ENCODE data around the gene GDF11.

The GDF11 gene

DNA sequence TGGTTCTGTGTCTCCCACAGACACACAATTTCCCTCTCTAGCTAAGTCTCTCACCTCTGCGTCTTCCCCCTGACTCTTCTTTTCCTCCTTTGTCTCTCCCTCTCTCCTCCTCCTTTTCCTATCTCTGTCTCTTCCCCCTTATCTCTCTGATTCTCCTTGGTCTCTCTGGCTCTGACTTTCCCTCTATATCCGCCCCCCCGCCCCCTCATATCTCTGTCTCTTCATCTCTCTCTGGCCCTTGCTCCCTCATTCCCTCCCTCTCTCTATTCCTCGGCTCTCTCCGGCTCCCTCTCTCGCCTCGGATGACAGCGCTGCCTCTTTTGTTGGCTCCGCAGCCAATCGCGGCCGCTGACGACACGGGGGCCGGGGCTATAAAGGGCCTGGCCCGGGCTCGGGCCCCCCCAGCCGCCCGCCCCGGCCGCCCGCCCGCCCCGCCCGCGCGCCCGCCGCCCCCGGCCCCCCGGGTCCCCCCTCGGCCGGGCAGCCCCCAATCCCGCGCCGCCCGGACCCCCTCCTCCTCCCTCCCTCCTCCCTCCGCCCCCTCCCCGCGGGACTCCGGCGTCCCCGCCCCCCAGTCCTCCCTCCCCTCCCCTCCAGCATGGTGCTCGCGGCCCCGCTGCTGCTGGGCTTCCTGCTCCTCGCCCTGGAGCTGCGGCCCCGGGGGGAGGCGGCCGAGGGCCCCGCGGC, at the start of gene GDF11:
Gene GDF11, plus strand, starts transcription at position 404 of the 687 bp plus-strand sequence. Its CDS starts 195 bp downstream, at position 599.
- peak; percentile 84 for DNase-seq (ENCODE audit: low read depth)
- H3K4me3 ChIP-seq (ENCODE audit: low read depth, low read length), result peak within 1 kb of the TSS; percentile 75
- no peak for TF ChIP-seq POLR2A (IDR thresholded peaks at IDR 0.05; ENCODE audit: extremely low read depth, insufficient read length)
- TF ChIP-seq, protein P1, sequence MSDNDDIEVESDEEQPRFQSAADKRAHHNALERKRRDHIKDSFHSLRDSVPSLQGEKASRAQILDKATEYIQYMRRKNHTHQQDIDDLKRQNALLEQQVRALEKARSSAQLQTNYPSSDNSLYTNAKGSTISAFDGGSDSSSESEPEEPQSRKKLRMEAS (IDR thresholded peaks at IDR 0.05; ENCODE audit: low read depth, low read length), result no peak
- TF ChIP-seq, protein P2, sequence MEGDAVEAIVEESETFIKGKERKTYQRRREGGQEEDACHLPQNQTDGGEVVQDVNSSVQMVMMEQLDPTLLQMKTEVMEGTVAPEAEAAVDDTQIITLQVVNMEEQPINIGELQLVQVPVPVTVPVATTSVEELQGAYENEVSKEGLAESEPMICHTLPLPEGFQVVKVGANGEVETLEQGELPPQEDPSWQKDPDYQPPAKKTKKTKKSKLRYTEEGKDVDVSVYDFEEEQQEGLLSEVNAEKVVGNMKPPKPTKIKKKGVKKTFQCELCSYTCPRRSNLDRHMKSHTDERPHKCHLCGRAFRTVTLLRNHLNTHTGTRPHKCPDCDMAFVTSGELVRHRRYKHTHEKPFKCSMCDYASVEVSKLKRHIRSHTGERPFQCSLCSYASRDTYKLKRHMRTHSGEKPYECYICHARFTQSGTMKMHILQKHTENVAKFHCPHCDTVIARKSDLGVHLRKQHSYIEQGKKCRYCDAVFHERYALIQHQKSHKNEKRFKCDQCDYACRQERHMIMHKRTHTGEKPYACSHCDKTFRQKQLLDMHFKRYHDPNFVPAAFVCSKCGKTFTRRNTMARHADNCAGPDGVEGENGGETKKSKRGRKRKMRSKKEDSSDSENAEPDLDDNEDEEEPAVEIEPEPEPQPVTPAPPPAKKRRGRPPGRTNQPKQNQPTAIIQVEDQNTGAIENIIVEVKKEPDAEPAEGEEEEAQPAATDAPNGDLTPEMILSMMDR (IDR thresholded peaks at IDR 0.05; ENCODE audit: low read depth, low read length), result no peak
- no peak for TF ChIP-seq MYC (IDR thresholded peaks at IDR 0.05; ENCODE audit: low read depth, low read length)

DNA sequence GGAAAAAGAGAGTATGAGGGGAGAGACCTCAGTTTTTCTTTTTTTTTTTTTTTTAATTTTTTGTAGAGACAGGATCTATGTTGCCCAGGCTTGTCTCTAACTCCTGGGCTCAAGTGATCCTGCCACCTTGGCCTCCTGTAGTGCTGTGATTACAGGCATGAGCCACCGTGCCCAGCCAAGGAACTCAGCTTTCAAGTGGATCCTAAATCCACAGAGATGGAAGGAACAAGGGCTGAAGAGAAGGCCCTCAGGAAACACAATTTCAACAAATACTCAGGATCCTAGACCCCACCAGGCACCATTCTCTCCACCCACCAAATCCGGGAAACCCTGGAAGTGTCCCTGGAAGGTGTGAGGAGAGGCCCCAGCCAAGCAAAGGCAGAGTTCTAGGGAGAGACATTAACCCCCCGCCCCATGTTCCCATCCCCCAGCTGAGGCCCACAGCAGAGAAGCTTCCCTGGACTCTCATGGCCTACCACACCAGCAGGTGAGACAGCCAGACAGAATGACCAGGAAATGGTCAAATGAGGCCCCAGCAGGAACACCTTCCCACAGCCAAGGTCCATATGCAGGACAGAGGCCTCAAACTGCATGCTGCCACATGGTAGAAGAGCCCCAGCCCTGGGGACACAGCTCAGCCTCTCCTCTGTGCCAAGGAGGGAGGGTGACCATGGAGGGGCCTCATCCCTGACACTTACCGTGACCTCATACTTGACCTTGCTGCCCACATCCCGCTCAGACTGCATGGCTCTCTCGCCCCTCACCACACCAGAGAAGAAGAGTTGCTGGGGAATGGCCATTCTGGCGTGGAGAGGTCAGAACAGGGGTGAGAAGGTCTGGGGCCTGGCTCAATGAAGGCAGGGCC, 49.4 kb upstream of the GDF11 start:
- TF ChIP-seq MYC (IDR thresholded peaks at IDR 0.05; ENCODE audit: low read depth, low read length), result no peak
- TF ChIP-seq POLR2A (IDR thresholded peaks at IDR 0.05; ENCODE audit: extremely low read depth, insufficient read length), result no peak
- TF ChIP-seq, protein P1 (IDR thresholded peaks at IDR 0.05; ENCODE audit: low read depth, low read length), result no peak
- TF ChIP-seq, protein P2 (IDR thresholded peaks at IDR 0.05; ENCODE audit: low read depth, low read length), result no peak
- no peak for DNase-seq (ENCODE audit: low read depth)
- H3K4me3 ChIP-seq (ENCODE audit: low read depth, low read length), result no peak overlapping the region

DNA sequence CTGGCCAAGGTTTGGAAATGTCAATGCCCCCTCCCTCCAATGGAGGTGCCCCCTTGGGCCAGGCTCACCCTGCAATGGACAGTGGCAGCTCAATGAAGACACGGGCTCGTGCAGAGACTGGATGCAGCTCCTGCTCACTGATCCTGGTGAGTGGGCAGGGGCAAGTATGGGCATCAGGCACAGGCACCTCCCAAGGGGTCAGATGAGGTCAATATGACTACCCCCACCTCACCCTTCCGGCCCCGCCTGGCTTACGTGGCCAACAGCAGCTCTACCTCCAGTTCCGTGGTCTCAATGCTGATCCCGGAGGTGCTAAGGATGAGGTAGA, 48.8 kb upstream of the GDF11 start:
- H3K4me3 ChIP-seq (ENCODE audit: low read depth, low read length), result no peak overlapping the region
- no peak for DNase-seq (ENCODE audit: low read depth)
- TF ChIP-seq, protein P2 (IDR thresholded peaks at IDR 0.05; ENCODE audit: low read depth, low read length), result no peak
- TF ChIP-seq POLR2A (IDR thresholded peaks at IDR 0.05; ENCODE audit: extremely low read depth, insufficient read length), result no peak
- no peak for TF ChIP-seq MYC (IDR thresholded peaks at IDR 0.05; ENCODE audit: low read depth, low read length)
- TF ChIP-seq, protein P1 (IDR thresholded peaks at IDR 0.05; ENCODE audit: low read depth, low read length), result no peak

DNA sequence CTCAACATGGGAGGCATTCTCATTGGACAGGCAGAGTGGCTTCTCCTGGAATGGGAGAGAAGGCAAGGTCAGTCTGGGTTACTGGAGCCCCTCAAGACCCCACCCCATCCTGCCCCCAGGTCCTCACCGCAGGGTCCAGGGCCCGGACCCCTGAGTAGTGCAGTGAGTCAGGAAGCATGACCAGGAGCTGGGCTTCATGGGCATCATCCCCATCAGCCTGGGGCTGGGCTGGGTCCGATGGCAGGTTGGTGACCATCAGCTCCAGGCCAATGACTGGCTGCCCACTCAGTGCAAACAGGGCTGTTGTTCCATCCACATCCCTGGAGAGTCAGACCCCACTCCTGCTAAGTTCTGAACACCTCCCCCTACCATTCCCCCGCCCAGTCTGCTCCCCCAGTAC, 48.3 kb upstream of the GDF11 start:
- TF ChIP-seq MYC (IDR thresholded peaks at IDR 0.05; ENCODE audit: low read depth, low read length) (no peak), POLR2A (IDR thresholded peaks at IDR 0.05; ENCODE audit: extremely low read depth, insufficient read length) (no peak)
- TF ChIP-seq, protein P2 (IDR thresholded peaks at IDR 0.05; ENCODE audit: low read depth, low read length), result no peak
- TF ChIP-seq, protein P1 (IDR thresholded peaks at IDR 0.05; ENCODE audit: low read depth, low read length), result no peak
- H3K4me3 ChIP-seq (ENCODE audit: low read depth, low read length), result no peak overlapping the region
- DNase-seq (ENCODE audit: low read depth), result no peak

DNA sequence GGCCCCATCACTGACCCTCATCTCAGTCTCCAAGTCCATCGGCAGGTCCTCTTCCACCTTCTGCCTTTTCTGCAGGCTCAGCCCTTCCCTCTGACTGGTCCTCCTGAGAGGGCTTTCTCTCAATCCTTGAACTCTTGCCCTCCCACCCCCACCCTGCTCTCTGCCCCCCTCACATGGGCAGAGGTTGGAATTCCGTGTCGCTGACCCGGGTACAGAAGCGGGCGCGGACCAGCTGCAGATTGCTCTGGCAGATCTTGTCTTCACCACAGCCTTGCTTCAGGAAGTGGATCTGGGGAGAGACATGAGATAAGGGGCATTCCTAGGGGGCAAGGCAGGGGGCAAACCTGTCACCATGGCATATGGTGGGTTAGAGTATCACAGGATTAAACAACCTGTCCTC, 47.6 kb upstream of the GDF11 start:
- TF ChIP-seq MYC (IDR thresholded peaks at IDR 0.05; ENCODE audit: low read depth, low read length), result no peak
- TF ChIP-seq, protein P2 (IDR thresholded peaks at IDR 0.05; ENCODE audit: low read depth, low read length), result no peak
- no peak for TF ChIP-seq POLR2A (IDR thresholded peaks at IDR 0.05; ENCODE audit: extremely low read depth, insufficient read length)
- TF ChIP-seq, protein P1 (IDR thresholded peaks at IDR 0.05; ENCODE audit: low read depth, low read length), result no peak
- DNase-seq (ENCODE audit: low read depth), result no peak
- no peak overlapping the region for H3K4me3 ChIP-seq (ENCODE audit: low read depth, low read length)

Measured in NB4 (cell line).